CD4-positive, alpha-beta T cell (primary cell): ENCODE results near the gene MRGPRD. TPM values are rescaled to one million over a fixed set of nuclear protein-coding genes. Genes with fewer than 3 reads are reported as not detected.
A peak's percentile ranks its signal among the peaks of the same experiment; 100 is the strongest.

Experiments
- ATAC-seq: fragments of 200-7000 bp; cut with Tn5 transposase; one replicate; pipeline ENCODE4 v1.10.0; 2022; ENCODE audit warnings: mild to moderate bottlenecking; ENCODE audit not compliant: poor library complexity
- CTCF ChIA-PET: fragments of 350-600 bp; sonication (Branson Sonifier 250); formaldehyde crosslinking; loops from one replicate; lab custom pipeline; 2021; ENCODE audit warnings: antibody characterized with exemption, inconsistent platforms; lab: Charles Lee
- POLR2A ChIA-PET: fragments of 350-600 bp; sonication (Branson Sonifier 250); formaldehyde crosslinking; loops from one replicate; lab custom pipeline; 2021; ENCODE audit warnings: antibody characterized with exemption, inconsistent platforms; lab: Charles Lee
- DNase-seq, 14 experiments: peaks; one replicate each; pipeline ENCODE4 v3.0.0-alpha.2; 2013 to 2020; ENCODE audit warnings: mixed read lengths in 2 of 14
- H3K27ac ChIP-seq, 2 donors: one replicate each; pipeline versions ENCODE4 v1.5.1 to v1.7.0; 2013; ENCODE audit warnings: low read length in 2 of 2, low read depth in 1 of 2, mild to moderate bottlenecking in 1 of 2
- H3K27me3 ChIP-seq, 2 experiments: 1 replicate in 1 of 2; 2 replicates in 1 of 2; pipeline versions ENCODE4 v1.6.1 to v1.7.0; 2013; ENCODE audit warnings: low read length in 2 of 2, control low read depth in 1 of 2, mild to moderate bottlenecking in 1 of 2, moderate library complexity in 1 of 2; ENCODE audit not compliant: insufficient read depth in 2 of 2, control insufficient read depth in 1 of 2
- H3K36me3 ChIP-seq: one replicate; pipeline ENCODE4 v1.6.1; 2013; ENCODE audit warnings: low read length, control low read depth; ENCODE audit not compliant: insufficient read depth
- H3K4me1 ChIP-seq: one replicate; pipeline ENCODE4 v1.6.1; 2013; ENCODE audit warnings: low read length, control low read depth; ENCODE audit not compliant: insufficient read depth
- H3K4me3 ChIP-seq: one replicate; pipeline ENCODE4 v1.5.1; 2013; ENCODE audit warnings: mild to moderate bottlenecking, low read length, moderate library complexity
- H3K9me3 ChIP-seq, 2 experiments: 1 replicate in 1 of 2; 2 replicates in 1 of 2; pipeline versions ENCODE4 v1.6.1 to v1.7.0; 2013; ENCODE audit warnings: low read length in 2 of 2, mild to moderate bottlenecking in 2 of 2, control low read depth in 1 of 2, moderate library complexity in 1 of 2; ENCODE audit not compliant: control insufficient read depth in 1 of 2, insufficient read depth in 1 of 2
- H3K27ac Mint-ChIP-seq: one replicate; pipeline ENCODE4 v1.8.0; 2020; ENCODE audit warnings: mixed read lengths
- H3K27me3 Mint-ChIP-seq: one replicate; pipeline ENCODE4 v1.8.0; 2021; ENCODE audit warnings: mixed read lengths
- H3K36me3 Mint-ChIP-seq: one replicate; pipeline ENCODE4 v1.8.0; 2021; ENCODE audit warnings: low read depth, mixed read lengths
- H3K4me1 Mint-ChIP-seq: one replicate; pipeline ENCODE4 v1.8.0; 2021; ENCODE audit warnings: low read depth, mixed read lengths
- H3K4me3 Mint-ChIP-seq: one replicate; pipeline ENCODE4 v1.8.0; 2020; ENCODE audit warnings: mild to moderate bottlenecking, mixed read lengths
- H3K9me3 Mint-ChIP-seq: one replicate; pipeline ENCODE4 v1.8.0; 2020; ENCODE audit warnings: mixed read lengths
- CTCF ChIP-seq: fragments of 200-600 bp; IDR thresholded peaks from one replicate; pipeline ENCODE4 v1.8.0; 2022; ENCODE audit warnings: antibody characterized with exemption, mild to moderate bottlenecking
- intact Hi-C, 2 experiments: fragments of 100-400 bp; cut with DNase I in 1 of 2; cut with micrococcal nuclease in 1 of 2; formaldehyde crosslinking; loops; one replicate each; pipeline versions ENCODE4 v1.15.1 to v1.9.0; 2023 to 2025; cut with DNase I, micrococcal nuclease
- total RNA-seq, 174 experiments: library from RNA in 2 of 174; stranded (reverse) in 2 of 174; gene quantifications; one replicate each; pipeline ENCODE4 v1.2.3 and lab custom pipeline; 2021 to 2026

Gene MRGPRD
- total RNA-seq, 2 experiments from 2014 or later, result not detected

GRCh38 chr11:68996376-68997123 is 15.8 kb upstream of the MRGPRD start:
- Mint-ChIP-seq H3K9me3 (no peaks in the 10 kb centered on the region), H3K4me1 (no peaks in the 10 kb centered on the region), H3K27ac (no peak overlapping the region), H3K27me3 (peaks cover 18% of the 10 kb centered on the region), H3K4me3 (no peak overlapping the region), H3K36me3 (no peaks in the 10 kb centered on the region)
- ATAC-seq (no peak), DNase-seq (no peak)
- ChIA-PET POLR2A (no interaction called here), CTCF (no interaction called here)
- H3K36me3 ChIP-seq, result no peaks in the 10 kb centered on the region
- H3K4me3 ChIP-seq, result no peak overlapping the region
- TF ChIP-seq CTCF, result no peak
- no peak overlapping the region for H3K27ac ChIP-seq
- no peaks in the 10 kb centered on the region for H3K9me3 ChIP-seq
- intact Hi-C loops, result no loop called here
- no peaks in the 10 kb centered on the region for H3K4me1 ChIP-seq
- H3K27me3 ChIP-seq, result peaks cover 0 to 2% of the 10 kb centered on the region in 2 experiments

- H3K9me3 Mint-ChIP-seq, result no peaks in the 10 kb centered on the region
- intact Hi-C loops, result no loop called here
- ATAC-seq (no peak), DNase-seq (no peak)
- Histone ChIP-seq H3K27me3 (peaks cover 3 to 4% of the 10 kb centered on the region in 2 experiments), H3K9me3 (no peaks in the 10 kb centered on the region), H3K4me3 (no peak overlapping the region), H3K4me1 (no peaks in the 10 kb centered on the region), H3K27ac (no peak overlapping the region), H3K36me3 (no peaks in the 10 kb centered on the region)
- CTCF ChIA-PET, result no interaction called here
- H3K4me1 Mint-ChIP-seq, result no peaks in the 10 kb centered on the region
- no peaks in the 10 kb centered on the region for H3K36me3 Mint-ChIP-seq
- H3K4me3 Mint-ChIP-seq, result no peak overlapping the region
- H3K27me3 Mint-ChIP-seq, result peaks cover 24% of the 10 kb centered on the region
- no peak overlapping the region for H3K27ac Mint-ChIP-seq
- no peak for TF ChIP-seq CTCF
- POLR2A ChIA-PET, result no interaction called here
Measured at GRCh38 chr11:68994894-68995285, 14.1 kb upstream of the MRGPRD start.

- no peaks in the 10 kb centered on the region for H3K36me3 Mint-ChIP-seq
- no peak overlapping the region for H3K4me3 Mint-ChIP-seq
- ATAC-seq (no peak), DNase-seq (peak in 1 of 14 experiments; percentile 27)
- H3K9me3 Mint-ChIP-seq, result no peaks in the 10 kb centered on the region
- H3K36me3 ChIP-seq, result no peaks in the 10 kb centered on the region
- POLR2A ChIA-PET, result no interaction called here
- no peak overlapping the region for H3K27ac ChIP-seq
- CTCF ChIA-PET, result no interaction called here
- peaks cover 24% of the 10 kb centered on the region for H3K27me3 Mint-ChIP-seq
- H3K27ac Mint-ChIP-seq, result no peak overlapping the region
- peaks cover 3 to 4% of the 10 kb centered on the region in 2 experiments for H3K27me3 ChIP-seq
- H3K4me1 Mint-ChIP-seq, result no peaks in the 10 kb centered on the region
- H3K4me1 ChIP-seq, result no peaks in the 10 kb centered on the region
- H3K4me3 ChIP-seq, result no peak overlapping the region
- intact Hi-C loops, result no loop called here
- no peak for TF ChIP-seq CTCF
- H3K9me3 ChIP-seq, result no peaks in the 10 kb centered on the region
Measured at GRCh38 chr11:68994161-68994893, 13.5 kb upstream of the MRGPRD start.
